Karpas-422 (cell line): Measurements from ENCODE around the gene ADAT2. TPM values are rescaled to one million over a fixed set of nuclear protein-coding genes. Genes with fewer than 3 reads are reported as not detected.
A peak's percentile ranks its signal among the peaks of the same experiment; 100 is the strongest.

Experiments
- DNase-seq: peaks from one replicate; pipeline ENCODE4 v3.0.0-alpha.2; 2015
- H2AFZ ChIP-seq: fragments of 200-600 bp; sonication (generic); 2 replicates; pipeline ENCODE4 v1.6.1; 2014; ENCODE audit warnings: antibody characterized with exemption, low read length, mixed read lengths
- H3K27ac ChIP-seq: fragments of 200-600 bp; sonication (generic); 2 replicates; pipeline ENCODE4 v1.5.1; 2014; ENCODE audit warnings: mild to moderate bottlenecking, low read length, moderate library complexity
- H3K27me3 ChIP-seq: fragments of 200-600 bp; sonication (generic); 2 replicates; pipeline ENCODE4 v1.6.1; 2014; ENCODE audit warnings: low read length, mixed read lengths
- H3K36me3 ChIP-seq: fragments of 200-600 bp; sonication (generic); 2 replicates; pipeline ENCODE4 v1.6.1; 2014; ENCODE audit warnings: low read length, mixed read lengths; ENCODE audit not compliant: insufficient read depth
- H3K4me1 ChIP-seq: fragments of 200-600 bp; sonication (generic); 2 replicates; pipeline ENCODE4 v1.6.1; 2014; ENCODE audit warnings: mild to moderate bottlenecking, low read length, mixed read lengths
- H3K4me2 ChIP-seq: fragments of 200-600 bp; sonication (generic); 2 replicates; pipeline ENCODE4 v1.6.1; 2014; ENCODE audit warnings: low read length, low read depth, mild to moderate bottlenecking; ENCODE audit not compliant: poor library complexity, severe bottlenecking
- H3K4me3 ChIP-seq: fragments of 200-600 bp; sonication (generic); 2 replicates; pipeline ENCODE4 v1.5.1; 2014; ENCODE audit warnings: mild to moderate bottlenecking, antibody characterized with exemption, low read length, mixed read lengths
- H3K79me2 ChIP-seq: fragments of 200-600 bp; sonication (generic); 2 replicates; pipeline ENCODE4 v1.6.1; 2014; ENCODE audit warnings: mild to moderate bottlenecking, low read length, mixed read lengths
- H3K9ac ChIP-seq: fragments of 200-600 bp; sonication (generic); 2 replicates; pipeline ENCODE4 v1.6.0; 2014; ENCODE audit warnings: low read length
- H3K9me2 ChIP-seq: fragments of 200-600 bp; sonication (generic), shearing (Covaris generic); replicated peaks from 2 replicates; pipeline ENCODE4 v1.6.0; 2014; ENCODE audit warnings: mild to moderate bottlenecking, low read length, moderate library complexity; ENCODE audit not compliant: insufficient read depth
- H3K9me3 ChIP-seq: fragments of 300-700, 200-600 bp; sonication (generic); 2 replicates; pipeline ENCODE4 v1.6.1; 2014; ENCODE audit warnings: low read length, mixed read lengths
- H4K20me1 ChIP-seq: fragments of 200-600 bp; sonication (generic); 2 replicates; pipeline ENCODE4 v1.6.1; 2014; ENCODE audit warnings: mild to moderate bottlenecking, antibody characterized with exemption, low read length, low read depth; ENCODE audit not compliant: insufficient read depth
- small RNA-seq: library from RNA; depleted of rRNA; stranded (forward); fragments of <200 nt; gene quantifications from one replicate; pipeline ENCODE3, GENCODE V24; 2014
- total RNA-seq: library from RNA; depleted of rRNA; stranded (reverse); fragments of >200 nt; shearing (Covaris generic); gene quantifications from 2 replicates; pipeline ENCODE4 v1.2.3, GENCODE V29; 2014; ENCODE audit warnings: low replicate concordance; rRNA removed

The ADAT2 gene
- total RNA-seq, 1 experiment from 2014 or later: 21.3 TPM

GRCh38 chr6:143375022-143375585 is 75.4 kb downstream of the ADAT2 start:
- H3K4me1 ChIP-seq: no peaks in the 10 kb centered on the region
- H3K36me3 ChIP-seq: no peaks in the 10 kb centered on the region
- no peaks in the 10 kb centered on the region for H3K27me3 ChIP-seq
- H3K9me2 ChIP-seq: no peaks in the 10 kb centered on the region
- no peak overlapping the region for H3K27ac ChIP-seq
- no peak overlapping the region for H3K4me3 ChIP-seq
- no peak overlapping the region for H2AFZ ChIP-seq
- no peak for DNase-seq
- no peaks in the 10 kb centered on the region for H3K79me2 ChIP-seq
- no peaks in the 10 kb centered on the region for H4K20me1 ChIP-seq
- H3K9ac ChIP-seq: no peak overlapping the region
- H3K4me2 ChIP-seq: no peak overlapping the region
- H3K9me3 ChIP-seq: no peaks in the 10 kb centered on the region

- no peaks in the 10 kb centered on the region for H3K36me3 ChIP-seq
- no peak for DNase-seq
- H3K79me2 ChIP-seq: no peaks in the 10 kb centered on the region
- no peaks in the 10 kb centered on the region for H3K9me2 ChIP-seq
- no peak overlapping the region for H3K4me2 ChIP-seq
- H4K20me1 ChIP-seq: no peaks in the 10 kb centered on the region
- H3K9ac ChIP-seq: no peak overlapping the region
- no peaks in the 10 kb centered on the region for H3K27me3 ChIP-seq
- H3K4me1 ChIP-seq: no peaks in the 10 kb centered on the region
- H3K9me3 ChIP-seq: no peaks in the 10 kb centered on the region
- H3K27ac ChIP-seq: no peak overlapping the region
- no peak overlapping the region for H2AFZ ChIP-seq
- no peak overlapping the region for H3K4me3 ChIP-seq
These were observed 76.5 kb downstream of the ADAT2 start for GRCh38 chr6:143374014-143374413.

Small RNA genes lying within 50 kb of the gene (small RNA-seq; reads per million reads assigned to genes)
- 1.1 reads per million, percentile 33 among the genes with 10 or more reads in this experiment for gene RNA5SP221

Other genes starting within 250 kb of the ADAT2 start
- gene PEX3, start 110 bp upstream of the ADAT2 start, total RNA-seq: 17.7 and 38.0 TPM in 2 replicates
- gene FUCA2, start 61.0 kb upstream of the ADAT2 start, total RNA-seq: not detected in 2 replicates
- gene PHACTR2, start 227.3 kb upstream of the ADAT2 start, total RNA-seq: not detected in 2 replicates